Right cardiac atrium (tissue), 5 donors: Measurements from ENCODE around the gene MFSD12. TPM values are rescaled to one million over a fixed set of nuclear protein-coding genes. Genes with fewer than 3 reads are reported as not detected.

Experiments
- ATAC-seq, 2 donors: fragments of 200-7000 bp; cut with Tn5 transposase; one replicate each; pipeline versions ENCODE4 v1.8.0 to v1.9.1; 2020; ENCODE audit warnings: moderate library complexity in 2 of 2, mild to moderate bottlenecking in 1 of 2
- DNase-seq, 3 donors: peaks; one replicate each; pipeline ENCODE4 v3.0.0-alpha.2; 2020
- H3K27ac ChIP-seq: one replicate; pipeline ENCODE4 v1.5.1; 2013; ENCODE audit warnings: mild to moderate bottlenecking, low read length, control low read depth, moderate library complexity
- H3K27me3 ChIP-seq: one replicate; pipeline ENCODE4 v1.6.1; 2013; ENCODE audit not compliant: control insufficient read depth, insufficient read depth
- H3K4me1 ChIP-seq: one replicate; pipeline ENCODE4 v1.6.1; 2013; ENCODE audit warnings: low read length; ENCODE audit not compliant: control insufficient read depth, insufficient read depth
- H3K4me3 ChIP-seq: one replicate; pipeline ENCODE4 v1.5.1; 2013; ENCODE audit warnings: low read length, control low read depth
- H3K9me3 ChIP-seq: one replicate; pipeline ENCODE4 v1.6.1; 2013; ENCODE audit warnings: low read length; ENCODE audit not compliant: control insufficient read depth
- WGBS: extraction: QIAGEN DNeasy Blood & Tissue Kit; methylation state at CpG from one replicate; pipeline ENCODE4 v1.1.7; 2013; 5-methylcytosine and 5-hydroxymethylcytosine counted together
- intact Hi-C, 4 donors: fragments of 100-400 bp; cut with DNase I; formaldehyde crosslinking; loops; one replicate each; pipeline versions ENCODE4 v1.11.0 to v1.14.0; 2022 to 2023
- polyA plus RNA-seq: library from polyadenylated mRNA; stranded (reverse); fragments of 200-250 nt; gene quantifications from one replicate; pipeline ENCODE4 v1.2.3, GENCODE V29; 2013
- total RNA-seq, 4 donors: library from RNA; stranded (reverse); fragmentation: NEBNext Ultra II Directional; extraction: Animal tissue kit (Norgen Biotek cat#: 25700); gene quantifications; one replicate each; pipeline ENCODE4 v1.2.1, GENCODE V29; 2021
- donor health status: healthy with polysubstance abuse.
- donor health status: DM: no; HTN: yes; CAD: no.
- donor health status: DM: no; HTN: no; CAD: no.
- donor health status: DM: no; HTN: yes; CAD: no; lungs with severe emphysema.
- donor health status: DM: yes; HTN: yes; CAD: no.

MFSD12 gene
- total and polyA plus RNA-seq, 5 donors, result 20.6 to 31.7 (median 29.4) TPM

DNA sequence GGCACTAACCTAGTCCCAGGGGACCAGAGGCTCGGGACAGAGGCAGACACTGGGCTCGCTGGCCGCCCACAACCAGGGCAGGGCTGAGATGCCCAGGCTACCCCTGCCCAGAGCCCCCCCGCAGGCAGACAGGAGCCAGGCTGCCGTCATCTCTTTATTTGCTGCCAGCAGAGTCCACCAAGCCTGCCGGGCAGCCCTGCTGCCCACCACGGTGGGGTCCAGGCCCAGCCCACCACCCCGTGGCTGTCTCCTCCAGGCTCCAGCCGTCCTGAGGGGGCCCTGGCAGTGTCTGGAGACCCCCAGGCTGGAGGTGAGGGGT is 13.4 kb downstream of the MFSD12 start:
- no peaks in the 10 kb centered on the region for H3K27me3 ChIP-seq
- H3K9me3 ChIP-seq, result no peaks in the 10 kb centered on the region
- H3K4me1 ChIP-seq, result no peaks in the 10 kb centered on the region
- DNase-seq (peak in 2 of 3 donors; percentile 48 to 52), ATAC-seq (no peak)
- WGBS, result 82% methylated on average over 9 of the region's 9 CpGs
- no peak overlapping the region for H3K27ac ChIP-seq
- intact Hi-C loops, result loop anchor here in 3 of 4 donors (10.0 kb wide), 2 partner anchors 71 to 161 kb away; partner anchors contain the start of genes PIP5K1C (in 2 of the 3) and TJP3 (in 2 of the 3)
- no peak overlapping the region for H3K4me3 ChIP-seq

DNA sequence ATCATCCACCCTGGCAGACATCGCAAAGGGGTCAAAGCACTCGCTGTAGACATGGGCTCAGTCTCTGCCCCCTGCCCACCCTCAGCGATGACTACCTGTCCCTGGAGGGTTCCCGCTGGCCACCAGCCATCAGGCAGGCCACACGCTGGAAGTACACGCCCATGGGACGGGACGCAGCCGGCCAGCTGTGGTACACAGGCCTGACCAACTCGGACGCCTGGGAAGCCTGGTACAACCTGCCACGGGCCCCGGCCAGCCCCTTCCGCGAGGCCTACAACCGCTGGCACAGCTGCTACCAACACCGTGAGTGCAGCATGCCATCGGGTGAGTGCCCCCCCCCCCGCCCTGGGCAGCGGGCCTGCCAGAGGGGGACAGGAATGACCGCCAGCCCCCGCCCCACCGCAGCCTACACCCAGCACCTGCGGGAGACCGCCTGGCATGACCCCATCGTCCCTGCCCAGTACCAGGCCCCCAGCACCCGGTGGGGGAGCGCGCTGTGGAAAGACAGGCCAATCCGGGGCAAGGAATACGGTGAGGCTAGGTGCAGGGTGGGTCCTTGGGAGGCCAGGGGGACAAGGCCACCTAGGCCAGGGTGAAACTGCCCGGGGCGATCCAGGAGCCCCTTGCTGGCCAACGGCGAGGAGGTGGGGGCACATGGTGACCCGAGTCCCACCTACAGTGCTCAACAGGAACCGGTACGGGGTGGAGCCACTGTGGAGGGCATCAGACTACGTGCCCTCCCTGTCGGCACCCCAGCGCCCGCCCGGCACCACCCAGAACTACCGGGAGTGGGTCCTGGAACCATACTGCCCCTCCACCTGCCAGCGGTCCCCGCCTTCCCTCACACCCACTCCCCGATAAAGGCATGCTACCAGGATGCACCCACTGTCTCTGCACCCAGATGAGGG is 14.0 kb downstream of the MFSD12 start:
- Histone ChIP-seq H3K4me1 (no peaks in the 10 kb centered on the region), H3K27me3 (no peaks in the 10 kb centered on the region), H3K27ac (no peak overlapping the region), H3K4me3 (no peak overlapping the region), H3K9me3 (no peaks in the 10 kb centered on the region)
- peak; percentile 69 to 84 (median 70) for DNase-seq
- intact Hi-C loops, result loop anchor here in 3 of 4 donors (10.0 kb wide), 2 partner anchors 71 to 161 kb away; partner anchors contain the start of genes PIP5K1C (in 2 of the 3) and TJP3 (in 2 of the 3)
- WGBS, result 79% methylated on average over 47 of the region's 47 CpGs
- peak; percentile 12 to 14 for ATAC-seq

DNA sequence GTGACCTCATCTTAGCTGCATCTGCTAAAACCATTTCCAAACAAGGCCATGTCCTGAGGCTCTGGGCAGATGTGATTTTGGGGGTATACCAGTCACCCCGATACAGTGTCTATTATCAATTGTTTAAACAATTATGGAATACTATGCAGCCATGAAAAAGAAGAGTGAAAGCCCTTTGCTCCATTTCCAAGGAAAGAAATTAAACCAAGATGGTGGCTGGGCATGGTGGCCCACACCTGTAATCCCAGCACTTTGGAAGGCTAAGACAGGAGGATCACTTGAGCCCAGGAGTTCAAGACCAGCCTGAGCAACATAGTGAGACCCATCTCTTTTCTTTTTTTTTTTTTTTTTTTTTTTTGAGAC is 17.6 kb downstream of the MFSD12 start:
- Histone ChIP-seq H3K4me1 (no peaks in the 10 kb centered on the region), H3K27me3 (no peaks in the 10 kb centered on the region), H3K27ac (no peak overlapping the region), H3K4me3 (no peak overlapping the region), H3K9me3 (no peaks in the 10 kb centered on the region)
- ATAC-seq, result no peak
- no peak for DNase-seq
- intact Hi-C loops, result loop anchor here in 3 of 4 donors (10.0 kb wide), 2 partner anchors 75 to 165 kb away; partner anchors contain the start of genes PIP5K1C (in 2 of the 3) and TJP3 (in 2 of the 3)
- WGBS, result 98% methylated on average over 1 of the region's 1 CpG

DNA sequence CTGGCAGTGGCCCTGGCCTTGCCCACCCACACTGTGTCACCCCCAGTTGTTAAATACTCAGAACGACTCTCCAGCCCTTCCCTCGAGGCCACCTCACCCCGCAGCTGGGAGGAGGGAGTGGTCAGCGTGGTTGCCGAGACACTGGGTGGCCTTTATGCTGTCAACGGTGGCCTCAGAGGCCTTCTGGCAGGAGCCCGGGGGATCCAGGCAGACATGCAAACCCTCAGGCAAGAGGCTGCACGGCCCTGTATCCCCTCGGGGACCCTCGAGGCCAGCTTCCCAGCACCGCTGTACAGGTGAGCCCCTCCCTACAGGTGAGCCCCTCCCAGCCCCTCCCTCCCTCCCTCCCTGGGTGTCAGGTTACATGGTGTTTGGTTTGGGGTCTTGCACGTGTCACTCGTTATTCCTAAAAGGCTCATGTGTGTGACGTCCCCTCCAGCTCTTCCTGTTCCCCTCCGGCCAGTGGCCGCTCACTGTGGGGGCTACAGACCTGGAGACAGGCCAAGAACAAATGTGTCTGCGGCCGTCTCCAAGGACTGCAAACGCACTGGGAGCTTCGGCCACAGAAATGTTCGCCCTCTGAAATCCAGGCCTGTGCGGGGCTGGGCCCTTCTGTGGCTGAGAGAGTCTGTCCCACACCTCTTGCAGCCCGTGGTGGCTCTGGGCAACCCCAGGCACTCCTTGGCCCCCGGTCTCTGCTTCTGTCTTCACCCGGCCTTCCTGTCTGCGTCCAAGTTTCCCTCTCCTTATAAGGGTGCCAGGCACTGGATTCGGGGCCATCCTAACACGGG is 18.2 kb downstream of the MFSD12 start, which contains the start of gene TEKTIP1:
TSS of gene TEKTIP1 (plus strand) at position 210 of the 791 bp plus-strand sequence. CDS start at position 214, 4 bp downstream.
- DNase-seq, result peak in 2 of 3 donors; percentile 46 to 54
- ATAC-seq, result no peak
- Histone ChIP-seq H3K9me3 (no peaks in the 10 kb centered on the region), H3K27ac (no peak within 1 kb of the TSS), H3K27me3 (no peaks in the 10 kb centered on the region), H3K4me1 (no peaks in the 10 kb centered on the region), H3K4me3 (no peak within 1 kb of the TSS)
- WGBS, result 56% methylated on average over 28 of the region's 28 CpGs
- intact Hi-C loops, result no loop called here

DNA sequence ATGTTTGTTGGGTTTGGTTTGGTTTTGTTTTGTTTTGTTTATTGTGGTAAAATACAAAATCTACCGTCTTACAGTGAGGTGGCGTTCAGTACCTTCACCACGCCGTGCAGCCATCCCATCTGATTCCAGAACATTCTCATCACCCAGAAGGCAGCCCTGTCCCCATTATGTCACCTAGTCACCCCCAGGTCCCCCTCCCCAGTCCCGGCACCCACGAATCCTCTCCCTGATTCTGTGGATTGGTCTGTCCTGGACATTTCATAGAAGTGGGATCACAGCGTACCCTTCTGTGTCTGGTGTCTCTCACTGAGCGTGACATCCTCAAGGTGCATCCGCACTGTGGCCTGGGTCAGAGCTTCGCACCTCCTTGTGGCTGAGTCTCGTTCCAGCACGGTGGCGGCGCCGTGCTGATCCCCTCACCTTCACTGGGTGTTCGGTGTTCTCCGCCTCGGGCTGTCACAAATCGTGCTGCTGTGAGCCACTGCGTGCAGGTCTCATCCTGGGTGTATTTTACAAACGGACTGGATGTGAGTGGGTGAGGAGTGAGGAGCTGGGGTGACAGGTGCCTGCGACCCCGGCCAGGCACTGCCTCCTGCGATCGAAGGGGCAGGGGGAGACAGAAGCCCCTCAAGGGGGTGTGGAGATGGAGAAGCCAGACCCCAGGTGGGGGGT is 19.0 kb downstream of the MFSD12 start:
- Histone ChIP-seq H3K27me3 (no peaks in the 10 kb centered on the region), H3K9me3 (no peaks in the 10 kb centered on the region), H3K4me1 (no peaks in the 10 kb centered on the region), H3K4me3 (no peak overlapping the region), H3K27ac (no peak overlapping the region)
- intact Hi-C loops, result no loop called here
- ATAC-seq (no peak), DNase-seq (no peak)
- WGBS, result 82% methylated on average over 25 of the region's 25 CpGs

DNA sequence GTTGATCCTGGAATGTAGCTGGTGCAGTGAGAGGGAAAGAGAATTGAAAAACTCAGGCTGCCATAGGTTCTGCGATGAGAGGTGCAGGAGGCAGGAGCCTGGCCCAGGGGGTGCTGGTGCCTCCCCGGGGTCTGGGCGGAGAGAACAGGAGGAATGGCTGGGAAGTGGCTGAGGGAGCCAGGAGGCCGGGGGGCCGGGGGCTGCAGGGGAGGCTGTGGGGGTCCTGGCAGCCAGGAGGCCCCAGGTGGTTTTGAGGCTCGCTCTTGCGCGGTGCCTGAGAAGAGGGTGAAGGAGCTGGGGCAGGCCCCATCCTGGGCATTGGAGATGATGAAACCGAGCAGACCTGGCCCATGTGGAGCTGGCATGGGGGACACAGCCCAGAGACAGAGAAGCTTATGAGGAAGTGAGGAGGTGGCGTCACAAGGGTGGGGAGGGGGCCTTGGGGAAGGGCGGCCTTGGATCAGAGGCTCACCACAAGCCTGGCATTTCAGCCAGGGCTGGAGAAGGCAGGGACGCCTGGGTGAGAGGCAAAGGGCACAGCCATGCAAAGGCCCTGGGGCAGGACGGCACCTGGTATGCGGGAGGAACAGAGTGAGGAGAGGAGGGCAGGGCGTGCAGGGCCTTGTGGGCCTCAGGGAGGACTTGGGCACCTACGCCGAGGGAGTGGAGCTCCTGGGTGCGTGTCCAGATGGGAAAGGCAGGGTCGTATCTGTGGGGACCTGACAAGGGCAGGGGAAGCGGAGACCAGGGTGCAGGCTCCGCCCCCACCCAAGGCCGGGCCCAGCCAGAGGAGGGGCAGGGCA is 19.7 kb downstream of the MFSD12 start:
- DNase-seq (peak in 2 of 3 donors; percentile 59 to 66), ATAC-seq (peak; percentile 3 to 8)
- Histone ChIP-seq H3K9me3 (no peaks in the 10 kb centered on the region), H3K27ac (no peak overlapping the region), H3K4me3 (no peak overlapping the region), H3K4me1 (no peaks in the 10 kb centered on the region), H3K27me3 (no peaks in the 10 kb centered on the region)
- WGBS, result 86% methylated on average over 22 of the region's 22 CpGs
- intact Hi-C loops, result no loop called here

DNA sequence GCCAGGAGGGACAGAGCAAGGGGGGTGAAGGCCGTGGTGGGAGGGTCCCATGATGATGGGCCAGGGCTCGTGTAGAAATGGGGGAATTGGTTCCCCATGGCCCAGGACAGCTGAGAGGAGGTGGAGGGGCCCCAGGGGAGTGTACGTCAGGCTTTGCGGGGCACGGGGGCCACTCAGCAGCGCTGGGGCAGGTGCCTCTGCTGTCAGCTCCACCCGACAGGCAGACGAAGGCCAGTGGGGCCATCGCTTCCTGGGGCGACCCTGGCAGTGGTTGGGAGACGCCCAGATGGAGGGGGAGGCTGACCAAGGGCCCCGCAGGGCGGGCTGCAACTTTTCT is 20.3 kb downstream of the MFSD12 start:
- intact Hi-C loops, result no loop called here
- Histone ChIP-seq H3K27me3 (no peaks in the 10 kb centered on the region), H3K27ac (no peak overlapping the region), H3K4me3 (no peak overlapping the region), H3K4me1 (no peaks in the 10 kb centered on the region), H3K9me3 (no peaks in the 10 kb centered on the region)
- peak in 1 of 2 donors; percentile 1 for ATAC-seq
- no peak for DNase-seq
- WGBS, result 60% methylated on average over 13 of the region's 13 CpGs

DNA sequence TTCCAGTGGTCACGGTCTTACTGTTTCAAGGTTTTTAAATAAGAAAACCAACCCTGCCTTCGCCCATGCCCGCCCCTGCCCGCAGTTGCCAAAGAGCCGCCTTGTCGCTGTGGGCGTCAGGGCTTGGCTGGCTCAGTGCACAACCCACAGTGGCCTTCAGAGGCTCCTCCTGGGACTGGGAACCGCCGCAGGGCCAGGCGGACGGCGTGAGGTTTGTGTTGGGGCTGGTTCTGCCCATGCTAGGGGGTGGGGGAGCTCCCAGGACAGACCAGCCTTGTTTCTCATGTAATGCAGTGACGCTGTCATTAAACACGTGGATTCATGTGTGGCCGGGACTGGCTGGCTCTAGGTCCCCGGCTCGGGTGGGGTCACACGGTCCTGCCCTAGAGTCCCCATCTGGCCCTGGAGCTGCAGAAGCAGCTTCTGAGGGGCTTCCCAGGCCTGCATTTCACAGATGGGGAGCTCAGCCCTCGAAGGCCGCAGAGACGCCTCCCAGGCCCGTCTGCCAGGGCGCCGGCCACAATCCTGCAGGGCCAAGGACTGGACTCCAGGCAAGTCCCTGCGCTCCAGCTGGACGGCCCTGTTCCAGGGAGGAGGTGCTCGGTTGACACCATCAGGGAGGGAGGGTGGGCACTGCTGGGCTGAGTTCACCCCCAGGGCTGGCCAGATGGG is 20.8 kb downstream of the MFSD12 start:
- DNase-seq, result peak; percentile 71 to 88 (median 88)
- peak; percentile 52 to 68 for ATAC-seq
- Histone ChIP-seq H3K27ac (no peak overlapping the region), H3K9me3 (no peaks in the 10 kb centered on the region), H3K4me1 (no peaks in the 10 kb centered on the region), H3K27me3 (no peaks in the 10 kb centered on the region), H3K4me3 (no peak overlapping the region)
- WGBS, result 64% methylated on average over 27 of the region's 27 CpGs
- intact Hi-C loops, result no loop called here

DNA sequence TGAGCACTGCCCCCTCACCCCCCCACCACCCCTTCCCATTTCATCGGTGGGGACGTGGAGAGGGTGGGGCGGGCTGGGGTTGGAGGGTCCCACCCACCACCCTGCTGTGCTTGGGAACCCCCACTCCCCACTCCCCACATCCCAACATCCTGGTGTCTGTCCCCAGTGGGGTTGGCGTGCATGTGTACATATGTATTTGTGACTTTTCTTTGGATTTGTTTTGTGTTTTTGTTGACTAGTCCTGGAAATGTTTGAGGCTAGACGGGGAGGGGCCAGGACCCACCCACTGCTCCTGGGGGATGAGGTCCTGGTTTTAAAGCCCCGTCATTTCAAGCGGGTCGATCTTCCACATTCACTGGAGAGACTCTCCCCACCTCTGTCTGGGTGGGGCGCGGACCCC is 21.4 kb downstream of the MFSD12 start:
- no peaks in the 10 kb centered on the region for H3K27me3 ChIP-seq
- intact Hi-C loops, result no loop called here
- no peaks in the 10 kb centered on the region for H3K9me3 ChIP-seq
- H3K4me3 ChIP-seq, result no peak overlapping the region
- H3K27ac ChIP-seq, result no peak overlapping the region
- peak in 1 of 3 donors; percentile 40 for DNase-seq
- no peaks in the 10 kb centered on the region for H3K4me1 ChIP-seq
- no peak for ATAC-seq
- WGBS, result 79% methylated on average over 10 of the region's 10 CpGs

DNA sequence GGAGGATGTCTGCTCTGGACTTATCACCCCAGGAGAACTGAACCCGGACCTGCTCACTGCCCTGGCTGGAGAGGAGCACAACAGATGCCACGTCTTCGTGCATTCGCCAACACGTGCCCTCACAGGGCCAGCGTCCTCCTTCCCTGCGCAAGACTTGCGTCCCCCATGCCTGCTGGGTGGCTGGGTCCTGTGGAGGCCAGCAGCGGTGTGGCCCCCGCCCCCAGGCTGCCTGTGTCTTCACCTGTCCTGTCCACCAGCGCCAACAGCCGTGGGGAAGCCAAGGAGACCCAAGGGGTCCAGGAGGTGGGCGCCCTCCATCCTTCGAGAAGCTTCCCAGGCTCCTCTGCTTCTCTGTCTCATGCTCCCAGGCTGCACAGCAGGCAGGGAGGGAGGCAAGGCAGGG is 21.8 kb downstream of the MFSD12 start:
- 91% methylated on average over 14 of the region's 14 CpGs for WGBS
- intact Hi-C loops, result no loop called here
- H3K4me3 ChIP-seq, result no peak overlapping the region
- ATAC-seq (no peak), DNase-seq (peak in 1 of 3 donors; percentile 66)
- H3K27me3 ChIP-seq, result no peaks in the 10 kb centered on the region
- no peak overlapping the region for H3K27ac ChIP-seq
- H3K4me1 ChIP-seq, result no peaks in the 10 kb centered on the region
- no peaks in the 10 kb centered on the region for H3K9me3 ChIP-seq
